ENCODE measurements around the gene CA4. TPM values are rescaled to one million over a fixed set of nuclear protein-coding genes. Genes with fewer than 3 reads are reported as not detected.

The CA4 gene
- total RNA-seq, 1 experiment from 2014 or later = not detected

DNA sequence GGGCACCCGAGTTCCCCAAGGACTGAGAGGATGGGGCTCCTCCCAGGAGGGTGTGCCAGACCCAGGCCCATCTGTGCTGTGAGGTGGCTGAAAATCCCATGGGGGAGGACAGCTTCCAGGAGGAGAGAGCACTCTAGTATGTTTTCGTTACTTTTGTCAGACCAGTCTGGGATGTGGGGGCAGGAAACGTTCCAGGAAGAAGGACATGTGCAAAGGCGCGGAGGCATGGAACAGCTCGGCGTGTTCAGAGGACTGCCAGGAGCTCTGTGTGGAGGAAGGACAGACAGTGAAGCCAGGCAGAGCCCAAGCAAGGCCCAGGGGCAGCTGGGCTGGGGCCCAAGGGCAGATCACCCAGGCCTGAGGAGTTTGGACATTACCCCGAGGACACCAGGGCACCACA, 7.0 kb downstream of the CA4 start:
- no peaks in the 10 kb centered on the region for H3K27me3 ChIP-seq (ENCODE audit: low read length)
- no peaks in the 10 kb centered on the region for H4K20me1 ChIP-seq (ENCODE audit: insufficient read depth, low read depth, low read length)
- DNase-seq = no peak
- no peak overlapping the region for H3K4me3 ChIP-seq (ENCODE audit: low read length)
- H3K9me3 ChIP-seq (ENCODE audit: low read length) = no peaks in the 10 kb centered on the region
- no peak overlapping the region for H3K4me2 ChIP-seq (ENCODE audit: low read depth, low read length, poor library complexity, severe bottlenecking)
- no peaks in the 10 kb centered on the region for H3K36me3 ChIP-seq (ENCODE audit: insufficient read depth, low read length)
- H3K79me2 ChIP-seq (ENCODE audit: low read length) = no peaks in the 10 kb centered on the region
- H3K9me2 ChIP-seq (replicated peaks; ENCODE audit: insufficient read depth, low read length) = no peaks in the 10 kb centered on the region
- H2AFZ ChIP-seq (ENCODE audit: low read length) = no peak overlapping the region
- H3K27ac ChIP-seq (ENCODE audit: low read length) = no peak overlapping the region
- H3K4me1 ChIP-seq (ENCODE audit: low read length) = peaks cover 3% of the 10 kb centered on the region
- no peak overlapping the region for H3K9ac ChIP-seq (ENCODE audit: low read length)

DNA sequence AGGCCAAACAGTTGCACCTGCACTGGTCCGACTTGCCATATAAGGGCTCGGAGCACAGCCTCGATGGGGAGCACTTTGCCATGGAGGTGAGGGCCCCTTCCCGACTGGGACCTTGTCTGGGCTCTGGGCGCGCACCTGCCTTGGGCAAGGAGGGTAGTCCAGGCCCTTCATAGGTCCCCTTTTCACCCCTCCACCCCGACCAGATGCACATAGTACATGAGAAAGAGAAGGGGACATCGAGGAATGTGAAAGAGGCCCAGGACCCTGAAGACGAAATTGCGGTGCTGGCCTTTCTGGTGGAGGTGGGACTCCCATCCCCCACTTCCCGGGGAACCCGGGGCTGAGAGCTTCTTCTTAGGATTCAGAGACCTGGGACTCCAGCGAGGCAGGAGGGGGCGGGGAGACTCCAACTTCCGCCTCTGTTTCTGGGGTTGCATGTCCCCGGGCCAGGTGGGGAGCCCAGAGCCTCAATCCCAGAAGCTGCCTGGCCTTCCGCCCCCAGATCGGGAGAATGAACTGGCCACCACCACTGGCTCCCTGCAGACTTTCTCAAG, 7.8 kb downstream of the CA4 start:
- H3K27me3 ChIP-seq (ENCODE audit: low read length) = no peaks in the 10 kb centered on the region
- no peak for DNase-seq
- no peak overlapping the region for H3K9ac ChIP-seq (ENCODE audit: low read length)
- H3K9me3 ChIP-seq (ENCODE audit: low read length) = no peaks in the 10 kb centered on the region
- H3K4me1 ChIP-seq (ENCODE audit: low read length) = peaks cover 3% of the 10 kb centered on the region
- H3K27ac ChIP-seq (ENCODE audit: low read length) = no peak overlapping the region
- no peaks in the 10 kb centered on the region for H3K36me3 ChIP-seq (ENCODE audit: insufficient read depth, low read length)
- H2AFZ ChIP-seq (ENCODE audit: low read length) = no peak overlapping the region
- no peak overlapping the region for H3K4me3 ChIP-seq (ENCODE audit: low read length)
- no peak overlapping the region for H3K4me2 ChIP-seq (ENCODE audit: low read depth, low read length, poor library complexity, severe bottlenecking)
- no peaks in the 10 kb centered on the region for H3K9me2 ChIP-seq (replicated peaks; ENCODE audit: insufficient read depth, low read length)
- H4K20me1 ChIP-seq (ENCODE audit: insufficient read depth, low read depth, low read length) = no peaks in the 10 kb centered on the region
- H3K79me2 ChIP-seq (ENCODE audit: low read length) = no peaks in the 10 kb centered on the region

DNA sequence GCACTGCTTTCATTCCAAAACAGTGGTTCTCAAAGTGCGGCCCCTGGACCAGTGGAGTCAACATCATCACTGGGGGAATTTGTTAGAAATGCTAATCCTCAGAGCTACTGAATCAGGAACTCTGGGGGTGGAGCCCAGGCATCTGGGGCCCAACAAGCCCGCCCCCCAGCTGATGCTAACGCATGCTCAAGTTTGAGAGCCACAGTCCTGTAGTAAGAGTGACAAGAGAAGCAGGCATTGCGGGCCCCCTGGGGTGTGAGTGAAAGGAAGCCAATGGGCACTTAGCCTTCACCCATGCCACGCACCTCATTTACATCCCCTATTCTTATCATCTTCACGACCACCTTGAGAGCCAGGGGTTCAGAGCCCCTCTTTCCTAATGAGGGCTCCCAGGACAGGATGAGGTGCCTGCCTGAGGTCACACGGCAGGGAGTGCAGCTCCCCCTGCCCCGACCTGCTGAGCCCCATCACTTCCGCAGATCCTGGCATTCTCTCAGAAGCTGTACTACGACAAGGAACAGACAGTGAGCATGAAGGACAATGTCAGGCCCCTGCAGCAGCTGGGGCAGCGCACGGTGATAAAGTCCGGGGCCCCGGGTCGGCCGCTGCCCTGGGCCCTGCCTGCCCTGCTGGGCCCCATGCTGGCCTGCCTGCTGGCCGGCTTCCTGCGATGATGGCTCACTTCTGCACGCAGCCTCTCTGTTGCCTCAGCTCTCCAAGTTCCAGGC, 9.1 kb downstream of the CA4 start:
- Histone ChIP-seq H3K9me3 (ENCODE audit: low read length) (no peaks in the 10 kb centered on the region), H2AFZ (ENCODE audit: low read length) (no peak overlapping the region), H4K20me1 (ENCODE audit: insufficient read depth, low read depth, low read length) (no peaks in the 10 kb centered on the region), H3K4me1 (ENCODE audit: low read length) (peaks cover 7% of the 10 kb centered on the region), H3K27me3 (ENCODE audit: low read length) (no peaks in the 10 kb centered on the region), H3K9me2 (replicated peaks; ENCODE audit: insufficient read depth, low read length) (no peaks in the 10 kb centered on the region), H3K79me2 (ENCODE audit: low read length) (no peaks in the 10 kb centered on the region), H3K4me2 (ENCODE audit: low read depth, low read length, poor library complexity, severe bottlenecking) (no peak overlapping the region), H3K27ac (ENCODE audit: low read length) (no peak overlapping the region), H3K4me3 (ENCODE audit: low read length) (no peak overlapping the region), H3K9ac (ENCODE audit: low read length) (no peak overlapping the region), H3K36me3 (ENCODE audit: insufficient read depth, low read length) (no peaks in the 10 kb centered on the region)
- DNase-seq = no peak

DNA sequence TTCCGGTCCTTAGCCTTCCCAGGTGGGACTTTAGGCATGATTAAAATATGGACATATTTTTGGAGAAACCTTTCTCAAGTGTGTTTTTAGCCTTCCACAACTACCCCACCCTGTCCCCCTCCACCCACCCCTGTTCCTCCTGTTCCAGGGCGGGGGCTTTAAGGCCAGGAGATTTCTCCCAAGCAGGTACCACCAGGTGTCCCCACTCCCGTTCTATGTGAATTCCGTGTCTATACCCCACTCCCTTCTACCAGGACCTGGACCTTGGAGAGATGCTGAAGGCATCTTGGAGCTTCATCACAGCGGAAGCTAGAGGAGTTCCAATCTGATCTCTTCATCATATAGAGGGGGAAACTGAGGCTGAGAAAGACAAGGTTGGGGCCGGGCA, 9.7 kb downstream of the CA4 start:
- no peak overlapping the region for H2AFZ ChIP-seq (ENCODE audit: low read length)
- H3K27me3 ChIP-seq (ENCODE audit: low read length) = no peaks in the 10 kb centered on the region
- no peak overlapping the region for H3K4me2 ChIP-seq (ENCODE audit: low read depth, low read length, poor library complexity, severe bottlenecking)
- no peak overlapping the region for H3K27ac ChIP-seq (ENCODE audit: low read length)
- no peaks in the 10 kb centered on the region for H3K9me2 ChIP-seq (replicated peaks; ENCODE audit: insufficient read depth, low read length)
- DNase-seq = no peak
- no peak overlapping the region for H3K9ac ChIP-seq (ENCODE audit: low read length)
- no peaks in the 10 kb centered on the region for H3K9me3 ChIP-seq (ENCODE audit: low read length)
- peaks cover 7% of the 10 kb centered on the region for H3K4me1 ChIP-seq (ENCODE audit: low read length)
- no peaks in the 10 kb centered on the region for H3K36me3 ChIP-seq (ENCODE audit: insufficient read depth, low read length)
- no peaks in the 10 kb centered on the region for H4K20me1 ChIP-seq (ENCODE audit: insufficient read depth, low read depth, low read length)
- no peaks in the 10 kb centered on the region for H3K79me2 ChIP-seq (ENCODE audit: low read length)
- no peak overlapping the region for H3K4me3 ChIP-seq (ENCODE audit: low read length)

DNA sequence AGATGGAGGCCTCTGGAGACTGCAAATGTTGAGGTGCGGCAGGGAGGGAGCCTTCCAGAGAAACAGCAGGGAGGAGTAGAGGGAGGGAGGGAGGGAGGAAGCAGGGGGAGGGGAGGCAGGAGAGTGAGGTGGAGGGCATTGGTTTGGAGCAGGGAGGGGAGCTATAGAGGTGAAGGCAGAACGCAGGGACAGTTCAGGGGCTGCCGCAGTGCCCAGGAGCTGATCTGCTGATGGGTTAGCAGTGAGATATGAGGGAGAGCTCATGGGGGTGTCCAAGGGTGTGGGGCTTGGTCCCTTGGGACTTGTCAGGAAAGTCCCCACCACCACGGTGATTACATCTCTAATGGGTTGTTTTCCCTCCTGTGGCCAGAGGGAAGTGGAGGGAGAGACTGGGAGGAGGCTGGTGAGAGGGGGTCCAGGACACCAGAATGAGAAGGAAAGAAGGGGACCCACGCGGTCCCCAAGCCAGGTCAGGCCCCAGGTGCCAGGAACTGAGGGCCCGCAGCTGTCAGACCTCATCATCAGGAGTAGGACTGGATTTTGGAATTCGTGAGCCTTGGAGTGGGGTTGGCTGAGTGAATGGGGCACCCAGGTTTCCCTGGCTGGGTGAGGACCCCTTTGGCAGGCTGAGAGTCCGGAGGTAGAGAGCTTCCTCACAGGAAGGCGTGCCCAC, 11.2 kb downstream of the CA4 start:
- Histone ChIP-seq H2AFZ (ENCODE audit: low read length) (no peak overlapping the region), H3K4me2 (ENCODE audit: low read depth, low read length, poor library complexity, severe bottlenecking) (no peak overlapping the region), H3K4me3 (ENCODE audit: low read length) (no peak overlapping the region), H4K20me1 (ENCODE audit: insufficient read depth, low read depth, low read length) (no peaks in the 10 kb centered on the region), H3K9me3 (ENCODE audit: low read length) (no peaks in the 10 kb centered on the region), H3K36me3 (ENCODE audit: insufficient read depth, low read length) (no peaks in the 10 kb centered on the region), H3K9me2 (replicated peaks; ENCODE audit: insufficient read depth, low read length) (no peaks in the 10 kb centered on the region), H3K4me1 (ENCODE audit: low read length) (peaks cover 7% of the 10 kb centered on the region), H3K9ac (ENCODE audit: low read length) (no peak overlapping the region), H3K79me2 (ENCODE audit: low read length) (no peaks in the 10 kb centered on the region), H3K27ac (ENCODE audit: low read length) (no peak overlapping the region), H3K27me3 (ENCODE audit: low read length) (no peaks in the 10 kb centered on the region)
- no peak for DNase-seq

DNA sequence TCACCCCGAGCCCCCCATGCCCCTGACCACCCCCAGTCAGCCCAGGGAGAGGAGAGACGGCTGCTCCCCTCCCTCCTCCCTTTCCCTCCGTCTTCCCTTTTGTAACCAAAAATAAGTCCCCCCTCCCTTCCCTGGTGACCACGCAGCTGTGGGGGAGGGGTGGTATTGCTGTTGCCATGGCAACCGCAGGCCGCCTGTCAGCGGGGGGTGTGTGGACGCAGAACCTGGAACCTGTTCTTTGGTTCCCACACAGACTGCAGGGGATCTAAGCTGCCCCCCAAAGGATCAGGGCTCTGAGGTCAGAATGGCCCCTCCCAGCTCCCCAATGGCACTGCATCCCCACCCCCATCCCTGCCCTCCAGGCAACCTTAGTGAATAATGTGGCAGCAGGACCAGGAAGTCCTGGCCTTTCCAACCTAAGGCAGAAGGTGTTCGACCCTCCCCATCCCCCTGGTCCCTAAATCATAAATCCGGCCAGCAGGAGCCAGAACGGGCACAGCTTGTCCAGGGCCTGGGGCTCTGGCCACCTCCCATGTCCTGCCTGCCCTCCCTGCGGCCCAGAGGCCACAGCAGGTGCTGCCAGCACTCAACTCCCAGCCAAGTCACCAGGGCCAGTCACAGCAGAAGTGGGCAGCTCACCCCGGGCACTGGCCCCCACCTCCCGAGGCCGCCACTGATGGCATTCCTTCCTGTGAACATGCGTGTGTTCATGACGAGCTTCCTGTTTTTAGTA, 12.0 kb downstream of the CA4 start:
- no peak overlapping the region for H3K4me3 ChIP-seq (ENCODE audit: low read length)

DNA sequence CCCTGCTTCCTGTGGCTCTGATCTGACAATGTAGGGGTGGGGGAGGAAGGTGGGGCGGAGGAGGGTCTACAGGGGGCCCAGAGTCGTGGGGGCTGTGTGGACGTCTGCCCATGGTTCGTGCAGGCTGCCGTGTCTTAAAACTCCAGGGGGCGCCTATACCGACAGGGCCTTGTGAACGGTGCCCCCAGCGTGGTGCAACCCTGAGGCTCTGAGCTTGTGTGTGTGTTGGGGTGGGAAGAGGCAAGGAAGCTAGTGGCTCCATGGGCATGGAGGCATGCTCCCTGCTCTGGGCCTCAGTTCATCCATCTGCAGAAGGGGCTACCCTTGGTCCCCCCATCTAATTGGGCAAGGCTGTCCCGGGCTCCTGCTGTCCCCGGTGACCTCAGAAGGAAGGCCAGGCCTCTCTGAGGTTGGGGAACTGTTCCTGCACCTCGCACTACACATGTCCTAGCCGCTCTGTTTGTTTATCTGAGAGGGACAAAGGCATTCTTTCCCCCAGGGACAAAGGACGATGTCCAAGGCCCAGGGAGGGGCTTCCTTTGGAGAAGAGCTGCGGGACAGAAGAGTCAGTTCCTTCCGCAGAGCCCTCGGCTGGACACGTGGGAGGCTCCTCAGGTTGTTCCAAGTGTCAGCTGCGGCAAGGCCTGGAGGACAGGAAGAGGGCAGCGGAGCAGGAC, 13.5 kb downstream of the CA4 start:
- DNase-seq = peak; percentile 68
- Histone ChIP-seq H3K9me3 (ENCODE audit: low read length) (no peaks in the 10 kb centered on the region), H3K9ac (ENCODE audit: low read length) (no peak overlapping the region), H4K20me1 (ENCODE audit: insufficient read depth, low read depth, low read length) (no peaks in the 10 kb centered on the region), H3K4me3 (ENCODE audit: low read length) (no peak overlapping the region), H3K27ac (ENCODE audit: low read length) (no peak overlapping the region), H3K4me2 (ENCODE audit: low read depth, low read length, poor library complexity, severe bottlenecking) (no peak overlapping the region), H3K27me3 (ENCODE audit: low read length) (no peaks in the 10 kb centered on the region), H3K79me2 (ENCODE audit: low read length) (no peaks in the 10 kb centered on the region), H3K36me3 (ENCODE audit: insufficient read depth, low read length) (no peaks in the 10 kb centered on the region), H3K9me2 (replicated peaks; ENCODE audit: insufficient read depth, low read length) (no peaks in the 10 kb centered on the region), H2AFZ (ENCODE audit: low read length) (no peak overlapping the region), H3K4me1 (ENCODE audit: low read length) (peaks cover 7% of the 10 kb centered on the region)

More for the DNA sequence above, 12.0 kb downstream of the CA4 start:
- Histone ChIP-seq H4K20me1 (ENCODE audit: insufficient read depth, low read depth, low read length) (no peaks in the 10 kb centered on the region), H3K36me3 (ENCODE audit: insufficient read depth, low read length) (no peaks in the 10 kb centered on the region), H3K9ac (ENCODE audit: low read length) (no peak overlapping the region), H3K27ac (ENCODE audit: low read length) (no peak overlapping the region), H3K4me2 (ENCODE audit: low read depth, low read length, poor library complexity, severe bottlenecking) (no peak overlapping the region), H3K4me1 (ENCODE audit: low read length) (peaks cover 7% of the 10 kb centered on the region), H3K9me3 (ENCODE audit: low read length) (no peaks in the 10 kb centered on the region), H3K79me2 (ENCODE audit: low read length) (no peaks in the 10 kb centered on the region), H2AFZ (ENCODE audit: low read length) (no peak overlapping the region), H3K9me2 (replicated peaks; ENCODE audit: insufficient read depth, low read length) (no peaks in the 10 kb centered on the region), H3K27me3 (ENCODE audit: low read length) (no peaks in the 10 kb centered on the region)
- no peak for DNase-seq

DNA sequence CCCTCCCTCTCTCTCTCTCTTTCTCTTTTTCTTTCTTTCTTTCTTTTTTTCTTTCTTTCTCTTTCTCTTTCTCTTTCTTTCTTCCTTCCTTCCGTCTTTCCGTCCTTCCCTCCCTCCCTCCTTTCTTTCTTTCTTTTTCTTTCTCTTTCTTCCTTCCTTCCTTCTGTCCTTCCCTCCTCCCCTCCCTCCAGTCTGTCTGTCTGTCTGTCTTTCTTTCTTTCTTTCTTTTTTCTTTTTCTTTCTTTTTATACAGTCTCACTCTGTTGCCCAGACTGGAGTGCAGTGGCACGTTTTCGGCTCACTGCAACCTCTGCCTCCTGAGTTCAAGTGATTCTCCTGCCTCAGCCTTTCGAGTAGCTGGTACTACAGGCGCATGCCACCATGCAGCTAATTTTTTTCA, 14.4 kb downstream of the CA4 start:
- Histone ChIP-seq H4K20me1 (ENCODE audit: insufficient read depth, low read depth, low read length) (no peaks in the 10 kb centered on the region), H3K9me2 (replicated peaks; ENCODE audit: insufficient read depth, low read length) (no peaks in the 10 kb centered on the region), H3K4me2 (ENCODE audit: low read depth, low read length, poor library complexity, severe bottlenecking) (no peak overlapping the region), H3K4me3 (ENCODE audit: low read length) (no peak overlapping the region), H2AFZ (ENCODE audit: low read length) (no peak overlapping the region), H3K79me2 (ENCODE audit: low read length) (no peaks in the 10 kb centered on the region), H3K27me3 (ENCODE audit: low read length) (no peaks in the 10 kb centered on the region), H3K36me3 (ENCODE audit: insufficient read depth, low read length) (no peaks in the 10 kb centered on the region), H3K9me3 (ENCODE audit: low read length) (no peaks in the 10 kb centered on the region), H3K9ac (ENCODE audit: low read length) (no peak overlapping the region), H3K4me1 (ENCODE audit: low read length) (peaks cover 5% of the 10 kb centered on the region), H3K27ac (ENCODE audit: low read length) (no peak overlapping the region)
- no peak for DNase-seq
